ACC112 (cell line): ENCODE data around the gene GGA2.

Experiments
- H2AFZ ChIP-seq: fragments of 200-600 bp; sonication (generic); one replicate; pipeline ENCODE4 v1.6.0; 2017; ENCODE audit warnings: antibody characterized with exemption, low read length; ENCODE audit not compliant: unreplicated experiment
- H3K27ac ChIP-seq: fragments of 200-600 bp; sonication (generic); 2 replicates; pipeline ENCODE4 v1.5.1; 2014; ENCODE audit warnings: low read depth, mild to moderate bottlenecking, antibody characterized with exemption, low read length, moderate library complexity
- H3K27me3 ChIP-seq: fragments of 200-600 bp; sonication (generic); 2 replicates; pipeline ENCODE4 v1.6.1; 2014; ENCODE audit warnings: mild to moderate bottlenecking, antibody characterized with exemption, low read length, moderate library complexity, mixed read lengths; ENCODE audit not compliant: insufficient read depth
- H3K36me3 ChIP-seq: fragments of 200-600 bp; sonication (generic); 2 replicates; pipeline ENCODE4 v1.6.1; 2016; ENCODE audit warnings: mild to moderate bottlenecking, antibody characterized with exemption, low read length, moderate library complexity, mixed read lengths; ENCODE audit not compliant: insufficient read depth
- H3K4me1 ChIP-seq: fragments of 200-600 bp; sonication (generic); one replicate; pipeline ENCODE4 v1.6.1; 2016; ENCODE audit warnings: low read length, mixed read lengths; ENCODE audit not compliant: insufficient read depth, unreplicated experiment, control insufficient read depth
- H3K4me3 ChIP-seq: fragments of 200-600 bp; sonication (generic); 2 replicates; pipeline ENCODE4 v1.5.1; 2014; ENCODE audit warnings: mild to moderate bottlenecking, low read depth, low read length
- H3K79me2 ChIP-seq: fragments of 200-600 bp; sonication (generic); one replicate; pipeline ENCODE4 v1.6.0; 2016; ENCODE audit warnings: low read length; ENCODE audit not compliant: control insufficient read depth, unreplicated experiment, insufficient read depth

Gene GGA2

DNA sequence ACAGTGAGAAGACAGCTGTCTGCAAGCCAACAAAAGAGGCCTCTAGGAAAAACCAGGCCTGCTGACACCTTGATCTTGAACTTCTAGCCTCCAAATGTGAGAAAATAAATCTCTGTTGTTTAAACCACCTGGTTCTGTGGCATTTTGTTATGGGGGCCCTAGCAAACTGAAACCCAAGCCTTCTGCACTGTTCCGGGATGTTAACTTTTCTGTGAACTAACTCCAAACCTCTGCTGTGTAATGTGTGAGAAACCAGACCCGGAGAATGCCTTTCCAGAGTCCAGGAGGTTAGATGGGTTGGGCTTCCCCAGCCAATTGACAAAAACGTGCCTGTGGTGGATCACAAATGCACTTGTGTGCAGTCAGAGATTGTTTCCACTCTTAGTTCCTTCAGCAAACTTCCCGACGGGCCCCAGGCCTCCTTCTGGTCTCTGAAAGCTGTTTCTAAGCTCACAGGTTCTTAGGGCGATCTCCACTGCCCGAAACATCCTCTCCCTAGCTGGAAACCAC is 13.6 kb upstream of the GGA2 start:
- H3K36me3 ChIP-seq, result peaks cover 18% of the 10 kb centered on the region
- no peak overlapping the region for H2AFZ ChIP-seq
- no peak overlapping the region for H3K4me3 ChIP-seq
- H3K4me1 ChIP-seq, result no peaks in the 10 kb centered on the region
- H3K27me3 ChIP-seq, result no peaks in the 10 kb centered on the region
- no peaks in the 10 kb centered on the region for H3K79me2 ChIP-seq
- no peak overlapping the region for H3K27ac ChIP-seq

DNA sequence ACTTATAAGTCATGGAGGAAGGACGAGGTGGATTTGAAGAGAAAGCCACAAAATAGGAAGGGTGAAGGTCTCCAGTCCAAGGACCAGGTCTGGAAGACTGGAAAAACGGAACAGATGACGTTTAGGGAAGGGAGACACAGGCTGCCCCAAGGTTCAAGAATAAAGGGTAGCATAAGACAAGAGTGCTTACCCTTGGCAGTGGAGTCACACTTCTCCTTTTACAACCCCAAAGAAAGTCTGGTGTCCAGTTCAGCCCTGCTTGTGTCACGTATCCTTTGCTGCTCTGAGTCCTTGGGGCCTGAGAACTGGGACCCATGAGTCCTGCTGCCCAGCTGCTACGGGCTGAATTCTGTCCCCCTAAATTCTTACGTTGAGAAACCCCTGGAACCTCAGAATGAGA is 13.0 kb upstream of the GGA2 start:
- Histone ChIP-seq H2AFZ (no peak overlapping the region), H3K4me1 (no peaks in the 10 kb centered on the region), H3K27ac (no peak overlapping the region), H3K27me3 (no peaks in the 10 kb centered on the region), H3K36me3 (peaks cover 18% of the 10 kb centered on the region), H3K4me3 (no peak overlapping the region), H3K79me2 (no peaks in the 10 kb centered on the region)

DNA sequence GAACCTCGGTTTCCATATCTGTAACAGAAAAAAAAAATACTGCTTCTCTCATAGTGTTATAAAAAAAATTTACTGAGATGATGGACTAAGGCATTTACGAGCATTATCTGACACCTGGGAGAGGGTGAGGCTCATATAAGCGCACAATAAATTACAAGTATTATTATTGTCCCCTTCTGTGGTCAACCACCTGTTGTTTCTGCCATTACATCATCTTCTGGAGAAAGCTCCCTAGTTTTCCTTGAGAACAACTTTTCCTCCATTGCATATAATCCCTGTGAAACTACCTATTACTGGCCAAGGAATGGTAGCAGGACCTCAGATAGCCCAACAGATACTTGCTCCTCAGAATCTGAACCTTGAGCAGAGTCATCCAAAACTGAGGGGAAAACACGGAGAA is 11.7 kb upstream of the GGA2 start:
- no peaks in the 10 kb centered on the region for H3K27me3 ChIP-seq
- H3K79me2 ChIP-seq, result no peaks in the 10 kb centered on the region
- H3K36me3 ChIP-seq, result peaks cover 18% of the 10 kb centered on the region
- H3K4me1 ChIP-seq, result no peaks in the 10 kb centered on the region
- H2AFZ ChIP-seq, result no peak overlapping the region
- no peak overlapping the region for H3K4me3 ChIP-seq
- H3K27ac ChIP-seq, result no peak overlapping the region

DNA sequence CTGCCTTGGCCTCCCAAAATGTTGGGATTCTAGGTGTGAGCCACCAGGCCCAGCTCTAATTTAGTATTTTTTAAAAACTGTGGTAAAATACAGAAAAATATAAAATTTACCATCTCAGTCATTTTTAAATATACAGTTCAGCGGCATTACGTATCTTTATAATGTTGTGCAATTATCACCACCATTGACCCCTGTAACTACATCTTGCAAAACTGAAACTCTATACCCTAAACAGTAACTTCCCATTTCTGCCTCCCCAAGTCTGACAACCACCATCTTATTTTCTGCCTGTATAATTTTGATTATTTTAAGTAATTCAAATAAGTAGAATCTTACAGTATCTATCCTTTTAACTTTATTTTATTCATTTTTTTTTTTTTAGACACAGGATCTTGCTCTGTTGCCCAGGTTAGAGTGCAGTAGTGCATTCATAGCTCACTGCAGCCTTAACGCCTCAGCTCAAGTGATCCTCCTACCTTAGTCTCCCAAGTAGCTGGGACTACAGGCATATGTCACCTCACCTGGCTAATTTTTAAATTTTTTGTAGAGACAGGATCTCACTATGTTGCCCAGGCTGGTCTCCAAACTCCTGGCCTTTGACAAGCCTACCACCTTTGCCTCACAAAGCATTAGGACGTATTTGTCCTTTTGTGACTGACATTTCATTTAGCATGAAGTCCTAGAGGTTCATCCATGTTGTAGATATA is 10.9 kb upstream of the GGA2 start:
- H3K27me3 ChIP-seq, result no peaks in the 10 kb centered on the region
- peaks cover 18% of the 10 kb centered on the region for H3K36me3 ChIP-seq
- no peaks in the 10 kb centered on the region for H3K4me1 ChIP-seq
- no peak overlapping the region for H3K27ac ChIP-seq
- H3K4me3 ChIP-seq, result no peak overlapping the region
- H2AFZ ChIP-seq, result no peak overlapping the region
- no peaks in the 10 kb centered on the region for H3K79me2 ChIP-seq

DNA sequence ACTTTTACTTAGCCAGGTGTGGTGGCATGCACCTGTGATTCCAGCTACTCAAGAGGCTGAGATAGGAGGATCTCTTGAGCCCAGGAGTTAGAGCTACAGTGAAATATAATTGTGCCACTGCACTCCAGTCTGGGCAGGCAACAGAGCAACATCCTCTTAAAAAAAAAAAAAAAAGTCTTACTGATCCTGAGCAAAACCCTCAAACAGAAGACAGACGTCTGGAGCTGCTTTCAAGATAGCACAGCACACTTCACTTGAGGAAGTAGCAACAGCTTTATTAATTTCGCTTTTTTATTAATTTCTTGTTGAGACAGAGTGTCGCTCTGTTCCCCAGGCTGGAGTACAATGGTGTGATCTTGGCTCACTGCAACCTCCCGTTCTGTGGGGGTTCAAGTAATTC is 10.2 kb upstream of the GGA2 start:
- Histone ChIP-seq H3K27me3 (no peaks in the 10 kb centered on the region), H3K27ac (no peak overlapping the region), H2AFZ (no peak overlapping the region), H3K79me2 (no peaks in the 10 kb centered on the region), H3K4me3 (no peak overlapping the region), H3K4me1 (no peaks in the 10 kb centered on the region), H3K36me3 (peaks cover 18% of the 10 kb centered on the region)

DNA sequence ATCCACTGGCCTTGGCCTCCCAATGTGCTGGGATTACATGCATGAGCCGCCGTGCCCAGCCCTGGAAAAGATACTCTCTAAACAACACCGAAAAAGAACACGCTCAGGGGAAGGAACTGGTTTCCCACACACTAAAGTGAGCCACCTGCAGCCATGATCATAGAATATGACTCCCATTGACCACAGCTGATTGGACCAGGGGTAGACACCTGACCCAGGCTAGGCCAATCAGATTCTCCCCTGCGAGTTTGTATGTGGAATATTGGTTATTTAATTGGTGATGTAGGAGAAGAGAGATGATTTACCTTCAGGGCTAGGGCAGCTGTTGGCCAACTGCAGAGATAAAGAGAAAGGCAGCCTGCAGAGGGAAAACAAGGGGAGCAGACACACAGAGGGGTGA is 9.0 kb upstream of the GGA2 start:
- Histone ChIP-seq H3K4me1 (no peaks in the 10 kb centered on the region), H3K4me3 (no peak overlapping the region), H2AFZ (no peak overlapping the region), H3K79me2 (no peaks in the 10 kb centered on the region), H3K27ac (no peak overlapping the region), H3K27me3 (no peaks in the 10 kb centered on the region), H3K36me3 (peaks cover 22% of the 10 kb centered on the region)

DNA sequence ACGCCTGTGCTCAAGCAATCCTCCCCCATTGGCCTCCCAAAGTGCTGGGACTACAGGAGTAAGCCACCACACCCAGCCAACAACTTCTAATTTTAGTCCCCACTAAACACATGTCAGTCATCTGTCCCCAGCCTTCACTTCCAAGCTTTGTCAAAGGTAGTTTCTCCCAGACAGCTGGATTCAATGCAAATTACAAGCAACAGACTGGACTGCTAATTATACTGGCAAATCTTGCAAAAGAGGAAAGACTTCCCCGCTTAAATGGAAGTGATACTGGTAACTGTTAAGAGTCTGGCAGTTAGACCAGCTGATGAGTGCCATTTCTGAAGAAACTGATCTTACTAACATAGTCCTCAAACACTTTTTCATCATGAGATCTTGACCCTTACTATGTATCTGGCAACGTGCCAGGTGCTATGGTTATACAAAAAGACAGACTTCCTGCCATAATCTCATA is 8.2 kb upstream of the GGA2 start:
- no peak overlapping the region for H3K27ac ChIP-seq
- H3K79me2 ChIP-seq, result no peaks in the 10 kb centered on the region
- H2AFZ ChIP-seq, result no peak overlapping the region
- H3K36me3 ChIP-seq, result peaks cover 22% of the 10 kb centered on the region; the same call in 1 of the 2 replicates
- H3K27me3 ChIP-seq, result no peaks in the 10 kb centered on the region
- H3K4me3 ChIP-seq, result no peak overlapping the region
- H3K4me1 ChIP-seq, result no peaks in the 10 kb centered on the region

DNA sequence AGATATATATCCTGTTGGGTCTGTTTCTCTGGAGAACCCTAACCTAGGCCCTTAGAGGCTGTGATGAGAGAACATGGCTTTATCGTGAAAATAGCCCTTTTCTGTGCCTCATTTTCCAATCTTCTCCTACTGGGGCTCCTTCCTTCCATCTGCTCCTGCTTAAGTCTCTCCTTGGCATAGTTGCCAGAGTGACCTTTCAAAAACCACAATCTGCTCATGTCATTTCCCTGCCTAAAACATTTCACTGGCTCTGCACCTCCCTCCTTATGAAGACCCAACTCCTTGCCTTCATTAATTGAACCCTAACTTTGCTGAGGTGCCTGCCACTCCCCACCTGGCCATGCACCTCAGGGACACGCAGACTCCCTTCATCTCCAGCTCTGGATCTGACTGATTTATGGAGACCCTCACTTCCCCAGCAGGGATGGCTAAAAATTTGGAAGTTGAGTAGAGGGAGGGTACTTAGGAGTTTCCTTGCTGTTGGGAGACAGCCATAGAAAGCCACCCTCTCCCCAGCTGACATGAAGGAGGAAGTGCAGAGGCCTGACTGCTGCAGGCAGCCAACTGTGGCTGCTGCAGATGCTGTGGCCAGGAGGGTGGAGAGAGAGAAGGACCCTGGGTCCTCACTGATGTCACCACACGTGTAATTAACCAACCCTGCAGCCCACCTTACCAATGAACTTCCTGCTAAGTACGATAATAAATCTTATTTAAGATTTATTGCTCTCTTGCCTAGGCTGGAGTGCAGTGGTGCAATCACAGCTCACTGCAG is 6.3 kb upstream of the GGA2 start:
- Histone ChIP-seq H2AFZ (no peak overlapping the region), H3K4me1 (no peaks in the 10 kb centered on the region), H3K79me2 (no peaks in the 10 kb centered on the region), H3K36me3 (peaks cover 9% of the 10 kb centered on the region; the same call in 1 of the 2 replicates), H3K27ac (no peak overlapping the region), H3K4me3 (no peak overlapping the region), H3K27me3 (no peaks in the 10 kb centered on the region)

DNA sequence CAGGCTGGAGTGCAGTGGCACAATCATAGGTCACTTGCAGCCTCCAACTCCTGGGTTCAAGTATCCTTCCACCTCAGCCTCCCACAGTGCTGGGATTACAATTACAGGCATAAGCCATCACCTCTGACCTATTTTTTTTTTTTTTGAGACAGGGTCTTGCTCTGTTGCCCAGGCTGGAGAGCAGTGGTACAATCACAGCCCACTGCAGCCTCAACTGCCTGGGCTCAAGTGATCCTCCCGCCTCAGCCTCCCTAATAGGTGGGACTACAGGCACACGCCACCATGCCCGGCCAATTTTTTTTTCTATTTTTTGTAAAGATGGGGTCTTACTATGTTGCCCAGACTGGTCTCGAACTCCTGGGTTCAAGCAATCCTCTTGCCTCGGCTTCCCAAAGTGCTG is 5.6 kb upstream of the GGA2 start:
- H3K4me3 ChIP-seq, result no peak overlapping the region
- no peaks in the 10 kb centered on the region for H3K79me2 ChIP-seq
- H2AFZ ChIP-seq, result no peak overlapping the region
- no peaks in the 10 kb centered on the region for H3K4me1 ChIP-seq
- H3K27me3 ChIP-seq, result no peaks in the 10 kb centered on the region
- H3K27ac ChIP-seq, result no peak overlapping the region
- peaks cover 9% of the 10 kb centered on the region; the same call in 1 of the 2 replicates for H3K36me3 ChIP-seq

DNA sequence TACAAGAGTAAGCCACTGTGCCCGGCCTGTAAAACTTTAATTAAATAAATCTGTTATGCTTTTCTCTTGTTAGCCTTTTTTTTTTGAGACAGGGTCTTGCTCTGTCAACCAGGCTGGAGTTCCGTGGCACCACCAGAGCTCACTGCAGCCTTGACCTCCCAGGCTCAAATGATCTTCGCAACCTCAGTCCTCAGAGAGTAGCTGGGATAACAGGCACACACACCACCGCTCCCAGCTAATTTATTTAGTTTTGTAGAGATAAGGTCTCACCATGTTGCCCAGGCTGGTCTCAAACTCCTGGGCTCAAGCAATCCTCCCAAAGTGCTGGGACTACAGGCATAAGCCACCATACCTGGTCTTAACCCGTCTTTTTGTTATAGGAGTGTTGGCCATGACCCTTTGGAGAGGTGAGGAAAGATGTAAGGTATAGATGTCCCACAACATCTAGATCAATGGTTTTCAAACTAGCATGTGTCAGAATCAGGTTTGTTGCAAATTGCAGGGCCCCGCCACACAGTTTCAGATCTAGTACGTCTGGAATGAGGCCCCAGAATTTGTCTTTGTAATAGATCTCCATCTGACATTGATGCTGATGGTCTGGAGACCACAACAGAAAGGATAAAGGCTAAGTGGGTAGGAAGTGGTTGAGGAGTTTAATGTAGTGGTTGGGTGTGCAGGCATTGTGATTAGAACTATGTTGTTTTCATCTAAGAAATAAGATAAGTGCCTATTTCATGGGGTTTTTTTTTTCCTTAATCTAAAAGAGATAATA is 4.3 kb upstream of the GGA2 start:
- H3K4me1 ChIP-seq, result no peaks in the 10 kb centered on the region
- peaks cover 6% of the 10 kb centered on the region; the same call in 1 of the 2 replicates for H3K36me3 ChIP-seq
- H2AFZ ChIP-seq, result no peak overlapping the region
- H3K27me3 ChIP-seq, result no peaks in the 10 kb centered on the region
- no peak overlapping the region for H3K4me3 ChIP-seq
- H3K79me2 ChIP-seq, result peaks cover 3% of the 10 kb centered on the region
- H3K27ac ChIP-seq, result no peak overlapping the region
